ENCODE data around the gene EP300.

The EP300 gene

DNA sequence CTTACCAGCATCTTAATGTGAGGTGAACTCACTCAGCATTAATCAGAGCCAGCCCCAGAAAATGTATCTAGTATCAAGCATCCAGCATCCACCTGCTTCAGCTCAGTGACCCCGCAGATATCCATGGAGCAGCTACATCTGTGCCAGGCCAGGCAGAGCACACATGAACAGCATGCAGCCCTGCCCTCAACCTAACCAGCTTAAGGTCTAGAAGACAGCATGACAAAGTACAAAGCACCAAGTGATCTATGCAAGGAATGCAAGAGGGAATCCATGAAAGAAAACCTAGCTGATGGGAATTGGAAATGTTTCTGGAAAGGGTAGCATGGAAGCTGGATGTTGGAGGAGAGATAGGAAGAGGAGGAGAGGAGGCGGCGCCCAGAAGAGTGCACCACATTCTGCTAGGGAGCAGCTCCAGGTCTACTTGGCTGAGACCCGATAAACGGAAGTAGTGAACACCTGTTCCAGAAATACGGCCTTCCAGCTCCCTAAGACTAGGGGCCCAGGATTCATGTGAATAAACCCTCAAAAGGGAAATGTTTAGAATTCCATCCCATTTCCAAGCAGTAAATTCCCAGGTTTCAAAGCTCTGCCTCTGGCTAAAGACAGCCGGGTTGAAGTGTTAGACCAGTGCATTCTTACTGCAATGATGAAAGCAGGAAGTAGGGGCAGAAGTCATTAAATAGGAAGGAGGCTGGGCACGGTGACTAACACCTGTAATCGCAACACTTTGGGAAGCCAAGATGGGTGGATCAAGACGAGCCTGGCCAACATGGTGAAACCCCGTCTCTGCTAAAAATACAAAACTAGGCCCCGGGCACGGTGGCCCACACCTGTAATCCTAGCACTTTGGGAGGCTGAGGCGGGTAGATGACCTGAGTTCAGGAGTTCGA, 89.2 kb downstream of the EP300 start:
- Histone ChIP-seq H3K9ac (ENCODE audit: low read depth, low read length, poor library complexity) (no peak overlapping the region), H3K4me2 (ENCODE audit: insufficient read depth, low read length, poor library complexity, severe bottlenecking) (no peak overlapping the region), H3K79me1 (ENCODE audit: low read depth, low read length) (peaks cover 4% of the 10 kb centered on the region), H3K36me3 (replicated peaks in 1 of 2; ENCODE audit: control insufficient read depth in 2 of 2, insufficient read depth in 2 of 2, low read length in 2 of 2) (peaks cover 24 to 51% of the 10 kb centered on the region in 2 donors), H3K4me3 (ENCODE audit: low read length in 2 of 2) (no peak overlapping the region), H3K14ac (ENCODE audit: low read length) (no peak overlapping the region), H3K27ac (replicated peaks; ENCODE audit: low read length) (no peak overlapping the region), H4K8ac (ENCODE audit: low read depth, low read length) (peak overlapping the region; percentile 19), H2BK120ac (ENCODE audit: low read depth, low read length) (no peak overlapping the region), H3K9me3 (replicated peaks in 1 of 2; ENCODE audit: control insufficient read depth in 2 of 2, insufficient read depth in 1 of 2, low read depth in 1 of 2, low read length in 2 of 2) (peaks cover 0 to 2% of the 10 kb centered on the region in 2 donors), H4K91ac (ENCODE audit: low read depth, low read length, poor library complexity) (no peak overlapping the region), H2BK5ac (ENCODE audit: low read length) (no peak overlapping the region), H2BK12ac (ENCODE audit: low read length) (no peak overlapping the region), H3K4me1 (ENCODE audit: control insufficient read depth in 2 of 2, insufficient read depth in 1 of 2, low read depth in 1 of 2, low read length in 2 of 2) (no peaks in the 10 kb centered on the region), H2BK15ac (ENCODE audit: low read length) (no peak overlapping the region), H2AFZ (ENCODE audit: low read length) (no peak overlapping the region), H3K18ac (ENCODE audit: low read length) (no peak overlapping the region), H3K27me3 (ENCODE audit: control insufficient read depth in 3 of 3, insufficient read depth in 3 of 3, low read depth in 1 of 3, low read length in 3 of 3) (no peaks in the 10 kb centered on the region), H3K23ac (ENCODE audit: low read depth, low read length, poor library complexity) (no peak overlapping the region), H2AK5ac (ENCODE audit: low read depth, low read length) (no peak overlapping the region), H3K4ac (ENCODE audit: low read length) (no peak overlapping the region)
- DNase-seq (ENCODE audit: low spot score): no peak
- no CpG with 5 or more reads among the region's 15 CpGs for WGBS, 2 donors (ENCODE audit: extremely low coverage in 2 of 2, insufficient read length in 2 of 2, insufficient replicate concordance in 1 of 2)

DNA sequence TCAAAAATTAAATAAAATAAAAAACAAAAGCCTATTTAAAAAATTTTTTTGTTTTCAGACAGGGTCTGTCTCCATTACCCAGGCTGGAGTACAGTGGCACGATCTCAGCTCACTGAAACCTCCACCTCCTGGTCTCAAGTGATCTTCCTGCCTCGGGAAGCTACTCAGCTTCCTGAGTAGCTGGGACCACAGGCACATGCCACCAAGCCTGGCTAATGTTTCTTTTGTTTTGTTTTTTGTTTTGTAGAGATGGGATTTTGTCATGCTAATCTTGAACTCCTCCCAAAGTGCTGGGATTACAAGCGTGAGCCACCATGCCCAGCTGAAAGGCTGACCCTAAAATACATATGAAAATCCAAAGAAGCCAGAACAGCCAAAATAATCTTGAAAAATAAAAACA, 92.3 kb downstream of the EP300 start:
- no peak for DNase-seq (ENCODE audit: low spot score)
- Histone ChIP-seq H4K8ac (ENCODE audit: low read depth, low read length) (no peak overlapping the region), H3K18ac (ENCODE audit: low read length) (no peak overlapping the region), H2BK15ac (ENCODE audit: low read length) (no peak overlapping the region), H3K79me1 (ENCODE audit: low read depth, low read length) (no peaks in the 10 kb centered on the region), H2BK120ac (ENCODE audit: low read depth, low read length) (no peak overlapping the region), H3K4me2 (ENCODE audit: insufficient read depth, low read length, poor library complexity, severe bottlenecking) (no peak overlapping the region), H3K4me1 (ENCODE audit: control insufficient read depth in 2 of 2, insufficient read depth in 1 of 2, low read depth in 1 of 2, low read length in 2 of 2) (no peaks in the 10 kb centered on the region), H3K9me3 (replicated peaks in 1 of 2; ENCODE audit: control insufficient read depth in 2 of 2, insufficient read depth in 1 of 2, low read depth in 1 of 2, low read length in 2 of 2) (no peaks in the 10 kb centered on the region), H2BK12ac (ENCODE audit: low read length) (no peak overlapping the region), H2AK5ac (ENCODE audit: low read depth, low read length) (no peak overlapping the region), H3K27ac (replicated peaks; ENCODE audit: low read length) (no peak overlapping the region), H3K9ac (ENCODE audit: low read depth, low read length, poor library complexity) (no peak overlapping the region), H3K23ac (ENCODE audit: low read depth, low read length, poor library complexity) (no peak overlapping the region), H3K4ac (ENCODE audit: low read length) (no peak overlapping the region), H3K27me3 (ENCODE audit: control insufficient read depth in 3 of 3, insufficient read depth in 3 of 3, low read depth in 1 of 3, low read length in 3 of 3) (no peaks in the 10 kb centered on the region), H3K14ac (ENCODE audit: low read length) (no peak overlapping the region), H2BK5ac (ENCODE audit: low read length) (no peak overlapping the region), H3K4me3 (ENCODE audit: low read length in 2 of 2) (no peak overlapping the region), H2AFZ (ENCODE audit: low read length) (no peak overlapping the region), H3K36me3 (replicated peaks in 1 of 2; ENCODE audit: control insufficient read depth in 2 of 2, insufficient read depth in 2 of 2, low read length in 2 of 2) (peaks cover 0 to 21% of the 10 kb centered on the region in 2 donors), H4K91ac (ENCODE audit: low read depth, low read length, poor library complexity) (no peak overlapping the region)
- WGBS, 2 donors (ENCODE audit: extremely low coverage in 2 of 2, insufficient read length in 2 of 2, insufficient replicate concordance in 1 of 2): no CpG with 5 or more reads among the region's 3 CpGs

DNA sequence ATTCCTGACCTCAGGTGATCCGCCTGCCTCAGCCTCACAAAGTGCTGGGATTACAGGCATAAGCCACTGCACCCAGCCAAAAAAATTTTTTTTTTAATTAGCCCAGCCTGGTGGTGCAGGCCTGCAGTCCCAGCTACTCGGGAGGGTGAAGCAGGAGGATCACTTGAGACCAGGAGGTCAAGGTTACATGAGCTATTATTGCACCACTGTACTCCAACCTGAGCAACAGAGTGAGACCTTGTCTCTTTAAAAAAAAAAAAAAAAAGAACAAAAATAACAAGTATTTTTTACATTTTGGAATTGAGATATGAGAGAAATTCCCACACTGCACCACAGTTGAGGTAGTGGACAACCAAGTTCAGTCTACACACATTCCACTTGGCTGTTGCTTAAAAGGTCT, 99.1 kb downstream of the EP300 start:
- H2BK120ac ChIP-seq (ENCODE audit: low read depth, low read length): no peak overlapping the region
- no peak for DNase-seq (ENCODE audit: low spot score)
- no CpG with 5 or more reads among the region's 2 CpGs for WGBS, 2 donors (ENCODE audit: extremely low coverage in 2 of 2, insufficient read length in 2 of 2, insufficient replicate concordance in 1 of 2)
- H3K36me3 ChIP-seq (replicated peaks in 1 of 2; ENCODE audit: control insufficient read depth in 2 of 2, insufficient read depth in 2 of 2, low read length in 2 of 2): no peaks in the 10 kb centered on the region
- no peak overlapping the region for H3K14ac ChIP-seq (ENCODE audit: low read length)
- no peak overlapping the region for H2AFZ ChIP-seq (ENCODE audit: low read length)
- peaks cover 0 to under 1% of the 10 kb centered on the region in 2 donors for H3K4me1 ChIP-seq (ENCODE audit: control insufficient read depth in 2 of 2, insufficient read depth in 1 of 2, low read depth in 1 of 2, low read length in 2 of 2)
- H4K8ac ChIP-seq (ENCODE audit: low read depth, low read length): no peak overlapping the region
- no peak overlapping the region for H3K4me2 ChIP-seq (ENCODE audit: insufficient read depth, low read length, poor library complexity, severe bottlenecking)
- no peak overlapping the region for H3K4me3 ChIP-seq (ENCODE audit: low read length in 2 of 2)
- H3K27ac ChIP-seq (replicated peaks; ENCODE audit: low read length): no peak overlapping the region
- no peak overlapping the region for H2BK12ac ChIP-seq (ENCODE audit: low read length)
- H3K79me1 ChIP-seq (ENCODE audit: low read depth, low read length): no peaks in the 10 kb centered on the region
- H3K9ac ChIP-seq (ENCODE audit: low read depth, low read length, poor library complexity): no peak overlapping the region
- no peak overlapping the region for H4K91ac ChIP-seq (ENCODE audit: low read depth, low read length, poor library complexity)
- H2BK15ac ChIP-seq (ENCODE audit: low read length): no peak overlapping the region
- H3K27me3 ChIP-seq (ENCODE audit: control insufficient read depth in 3 of 3, insufficient read depth in 3 of 3, low read depth in 1 of 3, low read length in 3 of 3): peaks cover 0 to 1% (median under 1%) of the 10 kb centered on the region in 3 experiments
- no peak overlapping the region for H3K4ac ChIP-seq (ENCODE audit: low read length)
- H3K23ac ChIP-seq (ENCODE audit: low read depth, low read length, poor library complexity): no peak overlapping the region
- H3K9me3 ChIP-seq (replicated peaks in 1 of 2; ENCODE audit: control insufficient read depth in 2 of 2, insufficient read depth in 1 of 2, low read depth in 1 of 2, low read length in 2 of 2): no peaks in the 10 kb centered on the region
- H2BK5ac ChIP-seq (ENCODE audit: low read length): no peak overlapping the region
- no peak overlapping the region for H2AK5ac ChIP-seq (ENCODE audit: low read depth, low read length)
- H3K18ac ChIP-seq (ENCODE audit: low read length): no peak overlapping the region

DNA sequence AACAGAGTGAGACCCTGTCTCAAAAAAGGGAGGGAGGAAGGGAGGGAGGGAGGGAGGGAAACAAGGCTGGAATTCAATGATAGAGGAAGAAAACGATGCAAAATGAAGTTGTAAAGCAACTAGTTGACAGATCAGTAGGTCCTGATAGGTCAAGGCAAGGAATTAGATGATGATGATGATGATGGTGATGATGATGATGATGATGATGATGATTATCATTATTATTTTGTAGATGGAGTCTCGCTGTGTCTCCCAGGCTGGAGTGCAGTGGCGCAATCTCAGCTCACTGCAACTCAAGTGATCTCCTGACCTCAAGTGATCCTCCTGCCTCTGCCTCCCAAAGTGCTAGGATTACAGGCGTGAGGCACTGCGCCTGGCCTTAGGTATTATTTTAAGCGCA, 101.4 kb downstream of the EP300 start:
- DNase-seq (ENCODE audit: low spot score): no peak
- Histone ChIP-seq H3K36me3 (replicated peaks in 1 of 2; ENCODE audit: control insufficient read depth in 2 of 2, insufficient read depth in 2 of 2, low read length in 2 of 2) (no peaks in the 10 kb centered on the region), H2AFZ (ENCODE audit: low read length) (no peak overlapping the region), H3K4me3 (ENCODE audit: low read length in 2 of 2) (no peak overlapping the region), H2BK12ac (ENCODE audit: low read length) (no peak overlapping the region), H2BK5ac (ENCODE audit: low read length) (no peak overlapping the region), H2BK15ac (ENCODE audit: low read length) (no peak overlapping the region), H2AK5ac (ENCODE audit: low read depth, low read length) (no peak overlapping the region), H3K79me1 (ENCODE audit: low read depth, low read length) (no peaks in the 10 kb centered on the region), H3K4ac (ENCODE audit: low read length) (no peak overlapping the region), H3K27ac (replicated peaks; ENCODE audit: low read length) (no peak overlapping the region), H3K27me3 (ENCODE audit: control insufficient read depth in 3 of 3, insufficient read depth in 3 of 3, low read depth in 1 of 3, low read length in 3 of 3) (peaks cover 0 to 14% (median 4%) of the 10 kb centered on the region in 3 experiments), H2BK120ac (ENCODE audit: low read depth, low read length) (no peak overlapping the region), H4K8ac (ENCODE audit: low read depth, low read length) (no peak overlapping the region), H3K4me1 (ENCODE audit: control insufficient read depth in 2 of 2, insufficient read depth in 1 of 2, low read depth in 1 of 2, low read length in 2 of 2) (peaks cover 2 to 4% of the 10 kb centered on the region in 2 donors), H3K9me3 (replicated peaks in 1 of 2; ENCODE audit: control insufficient read depth in 2 of 2, insufficient read depth in 1 of 2, low read depth in 1 of 2, low read length in 2 of 2) (no peaks in the 10 kb centered on the region), H3K18ac (ENCODE audit: low read length) (no peak overlapping the region), H3K4me2 (ENCODE audit: insufficient read depth, low read length, poor library complexity, severe bottlenecking) (no peak overlapping the region), H4K91ac (ENCODE audit: low read depth, low read length, poor library complexity) (no peak overlapping the region), H3K9ac (ENCODE audit: low read depth, low read length, poor library complexity) (no peak overlapping the region), H3K14ac (ENCODE audit: low read length) (no peak overlapping the region), H3K23ac (ENCODE audit: low read depth, low read length, poor library complexity) (no peak overlapping the region)
- no CpG with 5 or more reads among the region's 6 CpGs for WGBS, 2 donors (ENCODE audit: extremely low coverage in 2 of 2, insufficient read length in 2 of 2, insufficient replicate concordance in 1 of 2)

Measured in neuronal stem cell (in vitro differentiated cells).